Measurements from ENCODE around the gene GCLC. TPM values are rescaled to one million over a fixed set of nuclear protein-coding genes. Genes with fewer than 3 reads are reported as not detected.

GCLC gene
- polyA plus RNA-seq, 1 donor from 2014 or later = 10.4 TPM

- Histone ChIP-seq H3K9me2 (ENCODE audit: insufficient read depth, low read length) (no peaks in the 10 kb centered on the region), H2AFZ (ENCODE audit: low read depth, low read length) (no peak overlapping the region), H3K4me3 (ENCODE audit: low read length) (no peak overlapping the region), H3F3A (ENCODE audit: insufficient read depth, low read length, poor library complexity, severe bottlenecking) (no peaks in the 10 kb centered on the region), H3K4me2 (ENCODE audit: low read length) (no peak overlapping the region), H3K27ac (ENCODE audit: low read length) (no peak overlapping the region), H4K20me1 (ENCODE audit: insufficient read depth) (no peaks in the 10 kb centered on the region), H3K27me3 (ENCODE audit: insufficient read depth, low read depth, low read length) (no peaks in the 10 kb centered on the region), H3K36me3 (ENCODE audit: insufficient read depth, low read length) (no peaks in the 10 kb centered on the region), H3K9me3 (ENCODE audit: low read length) (no peaks in the 10 kb centered on the region), H3K9ac (ENCODE audit: low read length) (no peak overlapping the region), H3K79me2 (replicated peaks; ENCODE audit: insufficient read depth, low read length) (no peaks in the 10 kb centered on the region)
- no peak for TF ChIP-seq POLR2AphosphoS5 (IDR thresholded peaks at IDR 0.05)
- no peak for TF ChIP-seq TAF1 (IDR thresholded peaks at IDR 0.05; ENCODE audit: low read depth)
- no peak for TF ChIP-seq REST (IDR thresholded peaks at IDR 0.05; ENCODE audit: borderline replicate concordance)
- TF ChIP-seq RAD21 (conservative IDR thresholded peaks at IDR 0.05) = no peak
- no peak for TF ChIP-seq SMC3 (conservative IDR thresholded peaks at IDR 0.05; ENCODE audit: poor library complexity)
- no peak for TF ChIP-seq CTCF (IDR thresholded peaks at IDR 0.05; ENCODE audit: poor library complexity, severe bottlenecking)
These were observed 31.4 kb downstream of the GCLC start for GRCh38 chr6:53513519-53513966.

GRCh38 chr6:53513056-53513455 is 31.8 kb downstream of the GCLC start:
- H3K27ac ChIP-seq (ENCODE audit: low read length) = no peak overlapping the region
- no peak overlapping the region for H3K4me2 ChIP-seq (ENCODE audit: low read length)
- H3K4me3 ChIP-seq (ENCODE audit: low read length) = no peak overlapping the region
- H3K79me2 ChIP-seq (replicated peaks; ENCODE audit: insufficient read depth, low read length) = no peaks in the 10 kb centered on the region
- no peaks in the 10 kb centered on the region for H3K27me3 ChIP-seq (ENCODE audit: insufficient read depth, low read depth, low read length)
- no peak overlapping the region for H3K9ac ChIP-seq (ENCODE audit: low read length)
- H4K20me1 ChIP-seq (ENCODE audit: insufficient read depth) = no peaks in the 10 kb centered on the region
- no peaks in the 10 kb centered on the region for H3K9me3 ChIP-seq (ENCODE audit: low read length)
- no peaks in the 10 kb centered on the region for H3K9me2 ChIP-seq (ENCODE audit: insufficient read depth, low read length)
- no peaks in the 10 kb centered on the region for H3F3A ChIP-seq (ENCODE audit: insufficient read depth, low read length, poor library complexity, severe bottlenecking)
- no peaks in the 10 kb centered on the region for H3K36me3 ChIP-seq (ENCODE audit: insufficient read depth, low read length)
- no peak overlapping the region for H2AFZ ChIP-seq (ENCODE audit: low read depth, low read length)
- no peak for TF ChIP-seq CTCF (IDR thresholded peaks at IDR 0.05; ENCODE audit: poor library complexity, severe bottlenecking)
- TF ChIP-seq MXI1 (conservative IDR thresholded peaks at IDR 0.05; ENCODE audit: poor library complexity, severe bottlenecking) = no peak
- TF ChIP-seq TAF1 (IDR thresholded peaks at IDR 0.05; ENCODE audit: low read depth) = no peak
- TF ChIP-seq POLR2AphosphoS5 (IDR thresholded peaks at IDR 0.05) = no peak
- no peak for TF ChIP-seq EZH2 (IDR thresholded peaks at IDR 0.05; ENCODE audit: borderline replicate concordance, insufficient read depth, low read length, poor library complexity, severe bottlenecking)
- TF ChIP-seq REST (IDR thresholded peaks at IDR 0.05; ENCODE audit: borderline replicate concordance) = no peak
- TF ChIP-seq RAD21 (conservative IDR thresholded peaks at IDR 0.05) = no peak
- no peak for TF ChIP-seq EP300 (conservative IDR thresholded peaks at IDR 0.05; ENCODE audit: poor library complexity, severe bottlenecking)
- no peak for TF ChIP-seq SMC3 (conservative IDR thresholded peaks at IDR 0.05; ENCODE audit: poor library complexity)

Measured in neural cell (in vitro differentiated cells).